Activated CD8-positive, alpha-beta T cell treated with anti-CD3 and anti-CD28 coated beads for 36 hours (primary cell): ENCODE results near the gene TMIGD3. TPM values are rescaled to one million over a fixed set of nuclear protein-coding genes. Genes with fewer than 3 reads are reported as not detected.

Experiments
- ATAC-seq: fragments of 200-7000 bp; cut with Tn5 transposase; one replicate; pipeline ENCODE4 v1.10.0; 2021; ENCODE audit warnings: mild to moderate bottlenecking, moderate library complexity
- CTCF ChIA-PET: fragments of 350-600 bp; sonication (Branson Sonifier 250); formaldehyde crosslinking; loops from one replicate; lab custom pipeline; 2021; ENCODE audit warnings: antibody characterized with exemption; lab: Charles Lee
- POLR2A ChIA-PET: fragments of 350-600 bp; sonication (Branson Sonifier 250); formaldehyde crosslinking; loops from one replicate; lab custom pipeline; 2021; ENCODE audit warnings: antibody characterized with exemption; lab: Charles Lee
- DNase-seq: peaks from one replicate; pipeline ENCODE4 v3.0.0-alpha.2; 2020
- H3K27ac Mint-ChIP-seq: one replicate; pipeline ENCODE4 v1.8.0; 2021; ENCODE audit warnings: mild to moderate bottlenecking, mixed read lengths
- H3K27me3 Mint-ChIP-seq: one replicate; pipeline ENCODE4 v1.8.0; 2021; ENCODE audit warnings: mixed read lengths
- H3K36me3 Mint-ChIP-seq: one replicate; pipeline ENCODE4 v1.8.0; 2021; ENCODE audit warnings: low read depth, mixed read lengths
- H3K4me1 Mint-ChIP-seq: one replicate; pipeline ENCODE4 v1.8.0; 2021; ENCODE audit warnings: low read depth, mixed read lengths
- H3K4me3 Mint-ChIP-seq: one replicate; pipeline ENCODE4 v1.8.0; 2021; ENCODE audit warnings: mild to moderate bottlenecking, moderate library complexity, mixed read lengths
- H3K9me3 Mint-ChIP-seq: one replicate; pipeline ENCODE4 v1.8.0; 2021; ENCODE audit warnings: mixed read lengths
- intact Hi-C: fragments of 100-400 bp; cut with micrococcal nuclease; formaldehyde crosslinking; loops from one replicate; pipeline ENCODE4 v1.10.0; 2022
- total RNA-seq, 2 experiments: library from RNA; stranded (reverse); gene quantifications; one replicate each; pipeline ENCODE4 v1.2.3, GENCODE V29; 2021
- TF ChIP-seq, protein P1 (sequence below): fragments of 200-600 bp; IDR thresholded peaks from one replicate; pipeline ENCODE4 v1.8.0; 2022; ENCODE audit warnings: antibody characterized with exemption, mild to moderate bottlenecking

TMIGD3 gene
- total RNA-seq, 2 experiments from 2014 or later = not detected

- no peak for ATAC-seq
- TF ChIP-seq, protein P1, sequence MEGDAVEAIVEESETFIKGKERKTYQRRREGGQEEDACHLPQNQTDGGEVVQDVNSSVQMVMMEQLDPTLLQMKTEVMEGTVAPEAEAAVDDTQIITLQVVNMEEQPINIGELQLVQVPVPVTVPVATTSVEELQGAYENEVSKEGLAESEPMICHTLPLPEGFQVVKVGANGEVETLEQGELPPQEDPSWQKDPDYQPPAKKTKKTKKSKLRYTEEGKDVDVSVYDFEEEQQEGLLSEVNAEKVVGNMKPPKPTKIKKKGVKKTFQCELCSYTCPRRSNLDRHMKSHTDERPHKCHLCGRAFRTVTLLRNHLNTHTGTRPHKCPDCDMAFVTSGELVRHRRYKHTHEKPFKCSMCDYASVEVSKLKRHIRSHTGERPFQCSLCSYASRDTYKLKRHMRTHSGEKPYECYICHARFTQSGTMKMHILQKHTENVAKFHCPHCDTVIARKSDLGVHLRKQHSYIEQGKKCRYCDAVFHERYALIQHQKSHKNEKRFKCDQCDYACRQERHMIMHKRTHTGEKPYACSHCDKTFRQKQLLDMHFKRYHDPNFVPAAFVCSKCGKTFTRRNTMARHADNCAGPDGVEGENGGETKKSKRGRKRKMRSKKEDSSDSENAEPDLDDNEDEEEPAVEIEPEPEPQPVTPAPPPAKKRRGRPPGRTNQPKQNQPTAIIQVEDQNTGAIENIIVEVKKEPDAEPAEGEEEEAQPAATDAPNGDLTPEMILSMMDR = no peak
- intact Hi-C loops = no loop called here
- Mint-ChIP-seq H3K36me3 (peaks cover 75% of the 10 kb centered on the region), H3K9me3 (no peaks in the 10 kb centered on the region), H3K27me3 (no peaks in the 10 kb centered on the region), H3K4me1 (peaks cover 64% of the 10 kb centered on the region), H3K27ac (peak overlapping the region; percentile 81), H3K4me3 (no peak overlapping the region)
- ChIA-PET CTCF (interaction anchor here (0.9 to 2.3 kb wide), 8 partner anchors 9 to 312 kb away, joined by 3 to 10 read pairs (median 4); partner anchors contain the start of gene C1orf162), POLR2A (interaction anchor here (1.2 to 2.2 kb wide), 4 partner anchors 8 to 314 kb away, joined by 3 to 5 read pairs (median 4); partner anchors contain the start of genes CEPT1 and DRAM2)
- no peak for DNase-seq
Observed at GRCh38 chr1:111453706-111454105, 49.7 kb downstream of the TMIGD3 start.

GRCh38 chr1:111452581-111452980 lies 50.9 kb downstream of the TMIGD3 start:
- Mint-ChIP-seq H3K36me3 (peaks cover 72% of the 10 kb centered on the region), H3K9me3 (no peaks in the 10 kb centered on the region), H3K27ac (no peak overlapping the region), H3K4me3 (no peak overlapping the region), H3K4me1 (peaks cover 68% of the 10 kb centered on the region), H3K27me3 (no peaks in the 10 kb centered on the region)
- ChIA-PET CTCF (interaction anchor here (0.7 to 2.3 kb wide), 6 partner anchors 10 to 313 kb away, joined by 3 to 7 read pairs (median 3); no protein-coding TSS in a partner anchor), POLR2A (interaction anchor here (0.6 to 2.2 kb wide), 6 partner anchors 10 to 286 kb away, joined by 3 to 5 read pairs (median 3); no protein-coding TSS in a partner anchor)
- DNase-seq = no peak
- ATAC-seq = no peak
- TF ChIP-seq, protein P1 = no peak
- intact Hi-C loops = no loop called here

GRCh38 chr1:111450185-111450584 lies 53.2 kb downstream of the TMIGD3 start:
- peaks cover 73% of the 10 kb centered on the region for H3K36me3 Mint-ChIP-seq
- intact Hi-C loops = no loop called here
- CTCF ChIA-PET = interaction anchor here (1.2 to 1.5 kb wide), 4 partner anchors 32 to 317 kb away, joined by 3 to 5 read pairs (median 3); no protein-coding TSS in a partner anchor

DNA sequence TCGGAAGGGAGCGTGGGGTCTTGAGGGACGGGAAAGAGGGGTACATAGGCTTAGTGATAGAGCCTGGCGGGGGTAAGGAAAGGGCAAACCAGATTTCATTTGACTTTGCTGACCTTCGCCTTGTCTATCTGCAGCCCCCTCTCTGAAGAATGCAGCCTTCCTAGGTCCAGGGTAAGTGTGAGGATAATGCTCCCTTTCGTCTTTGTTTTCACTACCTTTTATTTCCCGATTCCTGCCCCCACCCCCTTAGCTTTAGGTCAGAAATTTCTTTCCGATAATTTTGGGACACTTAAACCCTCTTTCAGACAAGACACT lies 53.8 kb downstream of the TMIGD3 start:
- POLR2A ChIA-PET = interaction anchor here (1.1 to 2.9 kb wide), 5 partner anchors 12 to 59 kb away, joined by 3 to 17 read pairs (median 4); no protein-coding TSS in a partner anchor

More at GRCh38 chr1:111450185-111450584, 53.2 kb downstream of the TMIGD3 start:
- no peak for ATAC-seq
- TF ChIP-seq, protein P1 = no peak
- POLR2A ChIA-PET = interaction anchor here (1.1 to 2.9 kb wide), 7 partner anchors 12 to 58 kb away, joined by 3 to 17 read pairs (median 3); no protein-coding TSS in a partner anchor
- Mint-ChIP-seq H3K4me1 (peaks cover 77% of the 10 kb centered on the region), H3K4me3 (peak overlapping the region; percentile 100), H3K27me3 (no peaks in the 10 kb centered on the region), H3K9me3 (no peaks in the 10 kb centered on the region), H3K27ac (peak overlapping the region; percentile 100)
- no peak for DNase-seq

More for the DNA sequence above, 53.8 kb downstream of the TMIGD3 start:
- Mint-ChIP-seq H3K27me3 (no peaks in the 10 kb centered on the region), H3K4me3 (peak overlapping the region; percentile 100), H3K27ac (peak overlapping the region; percentile 100), H3K4me1 (peaks cover 76% of the 10 kb centered on the region), H3K36me3 (peaks cover 69% of the 10 kb centered on the region), H3K9me3 (no peaks in the 10 kb centered on the region)
- TF ChIP-seq, protein P1 = no peak
- ATAC-seq = no peak
- no peak for DNase-seq
- CTCF ChIA-PET = interaction anchor here (1.2 to 2.6 kb wide), 4 partner anchors 9 to 318 kb away, joined by 3 to 9 read pairs (median 5); no protein-coding TSS in a partner anchor
- intact Hi-C loops = loop anchor here (5.0 kb wide), 1 partner anchor 232 kb away; no protein-coding TSS in a partner anchor
